Esophagus muscularis mucosa (tissue), 4 donors: Measurements from ENCODE around the gene SPDYE2.
"Not testable (repeated sequence)": the region's sequence is repeated elsewhere in the genome, so short reads cannot be mapped to it uniquely, and the experiment has no call there.

Source experiments
- EP300 ChIP-seq: sonication (generic); formaldehyde crosslinking; IDR thresholded peaks from one replicate; pipeline ENCODE4 v1.6.1; 2017; ENCODE audit warnings: antibody characterized with exemption
- POLR2A ChIP-seq: fragments of 450-650 bp; IDR thresholded peaks from one replicate; pipeline ENCODE4 v1.6.1; 2017; ENCODE audit warnings: antibody characterized with exemption, moderate library complexity, mild to moderate bottlenecking, low read depth
- TF ChIP-seq, protein P1 (sequence below), 3 experiments: fragments of 200-600 bp in 2 of 3; fragments of 450-650 bp in 1 of 3; sonication (generic) in 2 of 3; IDR thresholded peaks; one replicate each; pipeline ENCODE4 v1.5.1; 2017 to 2019; ENCODE audit warnings: antibody characterized with exemption in 3 of 3, mild to moderate bottlenecking in 2 of 3, moderate library complexity in 1 of 3

DNA sequence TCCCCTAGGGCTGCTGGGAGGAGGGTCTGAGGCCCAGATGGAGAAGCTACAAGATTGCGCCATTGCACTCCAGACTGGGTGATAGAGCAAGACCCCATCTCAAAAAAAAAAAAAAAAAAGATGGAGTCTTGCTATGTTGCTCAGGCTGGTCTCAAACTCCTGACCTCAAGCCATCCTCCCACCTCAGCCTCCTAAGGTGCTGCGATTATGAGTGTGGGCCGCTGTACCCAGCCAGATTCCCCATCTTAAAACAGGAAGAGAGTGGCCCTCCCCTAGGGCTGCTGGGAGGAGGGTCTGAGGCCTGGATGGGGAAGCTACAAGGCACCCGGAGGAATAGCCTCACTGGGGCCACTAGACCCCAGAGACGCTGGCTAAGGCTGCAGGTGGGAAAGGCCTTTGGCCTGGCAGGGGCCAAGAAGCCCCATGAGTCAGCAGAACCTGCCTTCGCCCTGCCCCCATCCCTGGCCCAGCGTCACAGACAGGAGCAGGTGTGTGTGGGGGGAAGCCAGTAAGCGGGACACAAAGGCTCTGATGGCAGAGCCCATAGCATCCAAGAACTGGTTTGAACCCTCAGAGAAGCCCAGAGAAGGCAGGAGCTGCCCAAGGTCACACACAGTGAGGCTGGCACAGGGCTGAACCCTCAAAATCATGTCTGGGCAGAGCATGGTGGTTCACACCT lies 43.5 kb upstream of the SPDYE2 start:
- not testable (repeated sequence) for TF ChIP-seq EP300, POLR2A
- TF ChIP-seq, protein P1, sequence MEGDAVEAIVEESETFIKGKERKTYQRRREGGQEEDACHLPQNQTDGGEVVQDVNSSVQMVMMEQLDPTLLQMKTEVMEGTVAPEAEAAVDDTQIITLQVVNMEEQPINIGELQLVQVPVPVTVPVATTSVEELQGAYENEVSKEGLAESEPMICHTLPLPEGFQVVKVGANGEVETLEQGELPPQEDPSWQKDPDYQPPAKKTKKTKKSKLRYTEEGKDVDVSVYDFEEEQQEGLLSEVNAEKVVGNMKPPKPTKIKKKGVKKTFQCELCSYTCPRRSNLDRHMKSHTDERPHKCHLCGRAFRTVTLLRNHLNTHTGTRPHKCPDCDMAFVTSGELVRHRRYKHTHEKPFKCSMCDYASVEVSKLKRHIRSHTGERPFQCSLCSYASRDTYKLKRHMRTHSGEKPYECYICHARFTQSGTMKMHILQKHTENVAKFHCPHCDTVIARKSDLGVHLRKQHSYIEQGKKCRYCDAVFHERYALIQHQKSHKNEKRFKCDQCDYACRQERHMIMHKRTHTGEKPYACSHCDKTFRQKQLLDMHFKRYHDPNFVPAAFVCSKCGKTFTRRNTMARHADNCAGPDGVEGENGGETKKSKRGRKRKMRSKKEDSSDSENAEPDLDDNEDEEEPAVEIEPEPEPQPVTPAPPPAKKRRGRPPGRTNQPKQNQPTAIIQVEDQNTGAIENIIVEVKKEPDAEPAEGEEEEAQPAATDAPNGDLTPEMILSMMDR (IDR thresholded peaks at IDR 0.05), result not testable (repeated sequence)
